Activated CD8-positive, alpha-beta memory T cell treated with anti-CD3 and anti-CD28 coated beads, Interleukin-2, amount 10 ng/mL, durations not matched to agents 7 days and 5 days (primary cell): Measurements from ENCODE around the gene FAM98A. TPM values are rescaled to one million over a fixed set of nuclear protein-coding genes. Genes with fewer than 3 reads are reported as not detected.

Experiments used
- ATAC-seq: fragments of 150-1000 bp; cut with Tn5 transposase; one replicate; pipeline ENCODE4 v1.10.0; 2021; ENCODE audit warnings: moderate library complexity
- CTCF ChIA-PET: fragments of 350-600 bp; sonication (Branson Sonifier 250); formaldehyde crosslinking; loops from one replicate; lab custom pipeline; 2021; ENCODE audit warnings: antibody characterized with exemption; lab: Charles Lee
- DNase-seq: peaks from one replicate; pipeline ENCODE4 v3.0.0-alpha.2; 2020
- H3K27ac Mint-ChIP-seq: one replicate; pipeline ENCODE4 v1.8.0; 2021; ENCODE audit warnings: mild to moderate bottlenecking, mixed read lengths
- H3K27me3 Mint-ChIP-seq: one replicate; pipeline ENCODE4 v1.8.0; 2021; ENCODE audit warnings: mixed read lengths
- H3K36me3 Mint-ChIP-seq: one replicate; pipeline ENCODE4 v1.8.0; 2021; ENCODE audit warnings: mild to moderate bottlenecking, mixed read lengths
- H3K4me1 Mint-ChIP-seq: one replicate; pipeline ENCODE4 v1.8.0; 2021; ENCODE audit warnings: mixed read lengths
- H3K4me3 Mint-ChIP-seq: one replicate; pipeline ENCODE4 v1.8.0; 2021; ENCODE audit warnings: mild to moderate bottlenecking, moderate library complexity, mixed read lengths
- H3K9me3 Mint-ChIP-seq: one replicate; pipeline ENCODE4 v1.8.0; 2022; ENCODE audit warnings: low read depth, mixed read lengths
- total RNA-seq, 2 experiments: library from RNA; stranded (reverse); gene quantifications; one replicate each; pipeline ENCODE4 v1.2.3, GENCODE V29; 2021

FAM98A gene
- total RNA-seq, 2 experiments from 2014 or later, result 36.1 to 51.7 TPM

GRCh38 chr2:33541243-33541642, 57.9 kb downstream of the FAM98A start:
- Mint-ChIP-seq H3K4me1 (no peaks in the 10 kb centered on the region), H3K9me3 (no peaks in the 10 kb centered on the region), H3K36me3 (peaks cover 24% of the 10 kb centered on the region), H3K27ac (no peak overlapping the region), H3K4me3 (no peak overlapping the region), H3K27me3 (no peaks in the 10 kb centered on the region)
- DNase-seq (no peak), ATAC-seq (no peak)
- CTCF ChIA-PET, result interaction anchor here (1.3 kb wide), 1 partner anchor 65 kb away, joined by 3 read pairs; no protein-coding TSS in a partner anchor

GRCh38 chr2:33535421-33535820, 63.7 kb downstream of the FAM98A start:
- no peaks in the 10 kb centered on the region for H3K4me1 Mint-ChIP-seq

More at GRCh38 chr2:33535421-33535820, 63.7 kb downstream of the FAM98A start:
- no peak for DNase-seq
- CTCF ChIA-PET, result no interaction called here
- no peak overlapping the region for H3K4me3 Mint-ChIP-seq
- H3K27me3 Mint-ChIP-seq, result no peaks in the 10 kb centered on the region
- H3K9me3 Mint-ChIP-seq, result no peaks in the 10 kb centered on the region
- H3K27ac Mint-ChIP-seq, result no peak overlapping the region
- H3K36me3 Mint-ChIP-seq, result peaks cover 24% of the 10 kb centered on the region
- ATAC-seq, result no peak

Other genes starting within 250 kb of the FAM98A start
- 10 to 100 TPM; 15.2 to 22.9 TPM for gene RASGRP3, start 122.7 kb downstream of the FAM98A start, total RNA-seq